ENCODE measurements around the gene IDS.

The IDS gene

GRCh38 chrX:149456476-149457245 lies 48.4 kb downstream of the IDS start:
- no peak for DNase-seq (ENCODE audit: low read depth)

GRCh38 chrX:149455934-149456333 lies 49.2 kb downstream of the IDS start:
- DNase-seq (ENCODE audit: low read depth), result no peak

- no peak for DNase-seq (ENCODE audit: low read depth)
These were observed 50.9 kb downstream of the IDS start for GRCh38 chrX:149453906-149454822.

GRCh38 chrX:149453030-149453429 lies 52.1 kb downstream of the IDS start:
- DNase-seq (ENCODE audit: low read depth), result no peak

- no peak for DNase-seq (ENCODE audit: low read depth)
These were observed 71.7 kb downstream of the IDS start for GRCh38 chrX:149433451-149433850.

- no peak for DNase-seq (ENCODE audit: low read depth)
These were observed 72.1 kb downstream of the IDS start for GRCh38 chrX:149433051-149433450.
